MG63 (cell line): ENCODE data around the gene RPS15A. TPM values are rescaled to one million over a fixed set of nuclear protein-coding genes. Genes with fewer than 3 reads are reported as not detected.
"Not testable (repeated sequence)": the region's sequence is repeated elsewhere in the genome, so short reads cannot be mapped to it uniquely, and the experiment has no call there.

Experiments
- DNase-seq: peaks from one replicate; pipeline ENCODE4 v3.0.0-alpha.2; 2020
- H3K27me3 ChIP-seq: fragments of 250-450 bp; sonication (Bioruptor Pico); 2 replicates; pipeline ENCODE4 v1.5.1; 2020; ENCODE audit warnings: mild to moderate bottlenecking, moderate library complexity
- H3K36me3 ChIP-seq: fragments of 250-450 bp; sonication (Bioruptor Pico); 2 replicates; pipeline ENCODE4 v1.5.1; 2020; ENCODE audit warnings: mild to moderate bottlenecking, moderate library complexity
- H3K4me3 ChIP-seq: fragments of 250-450 bp; sonication (Bioruptor Pico); 2 replicates; pipeline ENCODE4 v1.5.1; 2020; ENCODE audit warnings: mild to moderate bottlenecking, moderate library complexity
- H3K9me3 ChIP-seq: fragments of 250-450 bp; sonication (Bioruptor Pico); 2 replicates; pipeline ENCODE4 v1.5.1; 2020; ENCODE audit warnings: mild to moderate bottlenecking, moderate library complexity
- total RNA-seq: library from RNA; depleted of rRNA; stranded (reverse); fragments of >200 nt; shearing (Covaris generic); gene quantifications from 2 replicates; pipeline ENCODE4 v1.2.3, GENCODE V29; 2014; ENCODE audit warnings: low replicate concordance

RPS15A gene
- total RNA-seq, 1 experiment from 2014 or later: 1,993 TPM

DNA sequence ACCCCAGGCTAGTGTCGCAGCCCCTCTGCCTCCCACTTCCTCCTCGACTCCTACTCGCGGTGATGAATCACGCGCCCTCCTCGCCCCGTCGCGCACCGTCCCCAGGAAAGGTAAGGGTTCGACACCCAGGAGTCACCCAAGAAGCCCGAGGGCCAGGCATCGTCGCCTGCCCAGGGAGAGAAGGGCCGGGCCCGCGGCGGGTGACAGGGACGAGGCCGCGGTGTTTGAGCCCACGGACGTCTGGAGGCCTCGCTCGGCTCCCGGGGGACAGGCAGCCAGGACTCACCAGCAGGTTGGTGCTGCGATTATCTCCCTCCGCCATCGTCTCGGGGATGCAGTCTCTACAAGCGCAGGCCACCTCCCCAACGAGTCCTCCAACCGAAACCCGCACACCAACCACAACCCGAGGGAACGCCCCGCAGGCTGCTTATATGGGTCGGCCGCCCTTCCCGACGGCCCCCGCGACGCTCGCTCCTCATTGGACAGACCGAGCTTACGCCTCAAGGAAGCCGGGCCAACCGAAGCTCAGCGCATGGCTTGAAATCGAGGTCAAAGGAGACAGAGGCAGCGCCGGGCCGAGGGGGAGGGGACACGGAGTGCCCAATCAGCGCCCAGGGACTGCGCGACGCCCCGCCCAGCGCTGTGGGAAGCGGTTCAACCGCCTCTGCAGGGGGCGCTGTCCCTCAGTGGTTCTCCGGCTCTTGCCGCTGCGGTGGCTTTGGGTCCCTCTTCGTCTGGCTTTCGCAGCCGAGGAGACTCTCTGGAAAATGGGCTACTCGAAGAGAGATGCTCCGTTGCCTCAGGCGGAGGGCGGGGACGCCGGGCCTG, 11.2 kb upstream of the RPS15A start, which contains the start of gene ARL6IP1:
Gene ARL6IP1 (minus strand): TSS at position 405 of the 828 bp plus-strand sequence. CDS start 83 bp downstream, at position 322.
- Histone ChIP-seq H3K36me3 (peaks cover 56% of the 10 kb centered on the region), H3K9me3 (no peaks in the 10 kb centered on the region), H3K27me3 (no peaks in the 10 kb centered on the region), H3K4me3 (peak within 1 kb of the TSS; percentile 98)
- DNase-seq: peak; percentile 100

DNA sequence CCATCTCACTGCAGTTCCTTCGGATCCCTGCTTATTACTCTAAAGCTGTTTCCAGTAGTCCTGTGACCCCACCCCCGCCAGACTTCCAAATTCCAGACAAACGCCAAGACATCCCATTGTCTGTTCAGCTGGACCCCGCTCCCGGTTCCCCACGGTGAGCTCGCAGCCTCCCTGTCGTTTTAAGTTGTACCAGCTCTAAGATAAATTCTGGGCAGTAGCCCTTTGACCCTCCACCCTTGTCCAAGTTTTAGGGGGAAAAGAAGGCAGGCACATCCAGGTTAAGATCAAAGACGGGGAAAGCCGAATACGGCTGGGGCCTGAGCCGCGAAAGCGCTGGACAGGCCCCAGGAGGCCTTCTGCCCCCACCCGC, 10.6 kb upstream of the RPS15A start:
- Histone ChIP-seq H3K36me3 (peaks cover 61% of the 10 kb centered on the region), H3K27me3 (no peaks in the 10 kb centered on the region), H3K9me3 (no peaks in the 10 kb centered on the region), H3K4me3 (peak overlapping the region; percentile 98)
- peak; percentile 46 for DNase-seq

DNA sequence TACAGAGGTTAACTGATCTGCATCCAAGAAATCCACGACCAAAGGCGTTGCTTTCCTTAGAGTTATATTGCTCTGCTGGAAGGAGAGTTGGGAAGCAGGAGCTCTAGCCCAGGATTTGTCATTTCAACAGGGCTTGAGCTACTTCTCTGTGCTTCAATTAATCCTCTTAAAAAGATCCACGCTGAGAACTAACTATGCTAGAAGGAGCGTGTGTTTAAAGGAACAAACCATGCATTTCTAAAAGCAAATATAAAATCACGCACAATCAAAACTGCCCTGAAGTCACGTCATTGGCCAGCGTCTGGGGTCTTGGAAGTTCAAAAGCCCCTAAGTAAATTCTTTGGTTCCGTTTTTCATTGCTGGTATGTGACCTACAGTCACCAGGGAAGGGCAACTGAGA, 10.2 kb upstream of the RPS15A start:
- H3K4me3 ChIP-seq: peak overlapping the region; percentile 98
- H3K36me3 ChIP-seq: peaks cover 63% of the 10 kb centered on the region
- no peak for DNase-seq
- no peaks in the 10 kb centered on the region for H3K9me3 ChIP-seq
- H3K27me3 ChIP-seq: no peaks in the 10 kb centered on the region

DNA sequence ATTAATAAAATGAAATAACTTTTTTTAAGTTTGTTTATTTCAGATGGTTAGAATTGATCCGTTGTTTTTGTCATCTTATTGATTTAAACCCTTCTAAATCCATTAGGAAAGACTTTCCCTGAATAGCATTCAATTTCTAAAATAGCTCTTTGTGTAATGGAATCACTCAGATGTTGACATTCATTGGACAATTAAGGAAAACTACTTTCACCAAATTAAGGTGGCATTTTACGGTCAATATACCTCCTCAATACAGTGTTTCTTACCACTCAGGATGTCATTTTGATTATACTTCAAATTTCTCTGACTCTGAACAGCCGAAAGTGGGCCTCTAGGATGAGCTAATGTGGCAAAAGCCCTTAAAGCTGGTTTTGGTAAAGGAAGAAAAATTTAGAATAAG, 9.4 kb upstream of the RPS15A start:
- H3K9me3 ChIP-seq: no peaks in the 10 kb centered on the region
- peak overlapping the region; percentile 98 for H3K4me3 ChIP-seq
- H3K36me3 ChIP-seq: peaks cover 58% of the 10 kb centered on the region
- no peaks in the 10 kb centered on the region for H3K27me3 ChIP-seq
- DNase-seq: no peak

DNA sequence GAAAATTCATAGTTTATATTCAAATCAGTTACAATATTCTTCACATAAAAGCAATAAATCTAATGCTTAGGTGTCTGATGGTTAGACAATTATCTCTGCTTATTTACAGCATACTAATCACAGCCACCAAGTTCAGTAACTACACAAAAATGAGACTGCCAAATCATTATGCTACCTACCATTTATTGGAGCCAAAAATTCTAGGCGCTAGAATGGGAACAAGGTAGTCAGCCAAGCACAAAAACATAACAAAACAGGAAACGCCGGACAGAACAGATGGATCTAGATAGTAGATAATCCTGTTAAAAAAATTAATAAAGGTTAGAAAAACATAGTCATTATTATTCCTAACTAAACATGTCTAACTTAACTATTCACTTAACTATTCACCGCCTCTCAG, 7.6 kb upstream of the RPS15A start:
- no peak for DNase-seq
- H3K27me3 ChIP-seq: no peaks in the 10 kb centered on the region
- H3K9me3 ChIP-seq: no peaks in the 10 kb centered on the region
- 0 out of 2 replicates have a peak overlapping the region, but pooled peaks have one; percentile 98 for H3K4me3 ChIP-seq
- H3K36me3 ChIP-seq: peaks cover 73% of the 10 kb centered on the region

DNA sequence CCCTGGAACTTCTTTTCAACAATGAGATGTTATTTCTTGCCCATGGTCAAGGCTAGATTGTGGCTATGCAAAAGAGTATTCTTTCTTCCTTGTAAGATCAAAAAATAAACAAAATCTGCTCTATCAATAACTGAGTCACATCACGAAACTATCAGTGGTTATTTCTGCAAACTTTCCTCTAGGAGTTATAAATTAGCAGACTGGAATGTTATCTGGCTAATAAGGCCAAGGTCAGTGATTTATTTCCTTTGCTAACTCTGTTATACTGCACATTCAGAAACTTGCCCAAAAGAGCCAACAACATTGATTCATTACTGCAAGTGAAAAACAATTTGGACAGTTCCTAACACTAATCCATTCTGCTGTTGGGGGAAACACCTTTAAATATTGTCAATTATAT, 6.2 kb upstream of the RPS15A start:
- no peak for DNase-seq
- Histone ChIP-seq H3K27me3 (no peaks in the 10 kb centered on the region), H3K36me3 (peaks cover 83% of the 10 kb centered on the region), H3K9me3 (no peaks in the 10 kb centered on the region), H3K4me3 (no peak overlapping the region)

DNA sequence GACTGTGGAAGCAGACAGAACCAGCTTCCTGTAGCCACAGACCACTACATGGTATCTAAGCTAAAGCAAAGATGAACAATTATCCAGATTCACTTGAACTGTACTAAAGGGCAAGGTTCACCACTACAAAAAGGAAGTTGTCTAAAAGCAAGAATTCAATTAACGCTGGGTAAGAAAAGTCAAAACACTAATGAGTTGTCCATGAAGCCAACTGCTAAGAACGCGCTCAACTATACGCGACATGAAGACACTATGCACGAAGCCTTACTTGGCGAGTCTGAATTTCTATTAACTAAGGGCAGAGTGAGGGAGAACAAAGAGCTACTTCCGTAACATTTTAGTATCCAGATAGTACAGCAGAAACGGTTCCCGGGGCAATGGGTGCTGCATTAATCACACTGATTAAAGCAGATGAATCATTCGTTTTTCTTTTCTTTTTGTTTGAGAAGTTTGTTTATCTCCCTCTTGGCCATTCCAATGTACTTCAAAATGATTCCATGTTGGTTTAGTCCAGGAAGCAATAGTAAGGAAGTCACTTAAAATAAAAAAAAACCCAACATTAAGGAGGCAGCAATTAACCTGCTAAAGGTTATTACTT, 2.8 kb upstream of the RPS15A start:
- DNase-seq: no peak
- H3K9me3 ChIP-seq: no peaks in the 10 kb centered on the region
- H3K36me3 ChIP-seq: peaks cover 88% of the 10 kb centered on the region
- H3K27me3 ChIP-seq: no peaks in the 10 kb centered on the region
- H3K4me3 ChIP-seq: no peak overlapping the region

DNA sequence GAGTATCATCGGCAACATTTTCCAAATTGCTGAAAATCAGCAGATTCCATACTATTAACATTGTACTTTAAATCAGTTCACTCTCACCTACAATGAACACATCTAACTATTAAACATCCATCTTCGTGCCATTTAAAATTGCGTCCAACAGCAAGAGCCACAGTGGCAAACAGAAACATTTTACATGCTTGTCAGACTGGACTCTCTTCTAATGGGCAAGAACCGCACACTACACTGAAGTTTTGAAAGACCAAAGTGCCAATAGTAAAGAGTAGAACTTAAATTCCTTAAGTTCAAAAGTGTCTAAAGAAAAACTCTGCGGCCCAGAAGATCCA, 652 bp downstream of the RPS15A start:
- no peaks in the 10 kb centered on the region for H3K9me3 ChIP-seq
- H3K27me3 ChIP-seq: no peaks in the 10 kb centered on the region
- peak overlapping the region; percentile 88 for H3K4me3 ChIP-seq
- DNase-seq: no peak
- H3K36me3 ChIP-seq: peaks cover 94% of the 10 kb centered on the region

DNA sequence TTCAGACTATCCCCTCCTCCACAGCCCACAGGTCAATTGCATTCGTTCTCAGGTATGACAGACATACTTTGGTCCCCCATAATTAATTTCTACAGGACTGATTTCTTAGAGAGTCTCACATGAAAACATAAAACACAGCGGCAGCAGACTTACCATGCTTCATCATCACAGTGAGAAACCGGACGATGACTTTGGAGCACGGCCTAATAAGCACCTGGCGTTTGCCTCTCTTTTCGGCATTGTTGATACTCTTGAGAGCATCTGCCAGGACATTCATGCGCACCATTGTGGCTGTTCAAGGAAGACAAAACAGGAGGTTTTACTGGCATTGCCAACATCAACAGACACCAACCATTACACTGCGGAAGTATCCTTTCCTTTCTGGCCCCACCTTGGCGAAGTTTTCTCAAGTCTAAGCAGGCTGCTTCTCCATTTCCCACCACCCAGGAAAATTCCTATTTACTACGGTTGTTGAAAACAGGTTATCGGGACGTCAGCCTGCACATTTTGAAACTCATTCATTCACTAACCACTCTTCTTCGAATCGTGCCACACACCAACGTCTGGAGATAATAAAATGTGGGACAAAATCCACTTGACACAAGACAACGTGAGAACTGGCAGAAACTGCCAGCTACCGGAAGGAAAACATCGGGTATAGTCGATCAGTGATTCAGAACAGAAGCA, 1.2 kb downstream of the RPS15A start:
- Histone ChIP-seq H3K9me3 (no peaks in the 10 kb centered on the region), H3K4me3 (peak overlapping the region; percentile 88), H3K27me3 (no peaks in the 10 kb centered on the region), H3K36me3 (peaks cover 94% of the 10 kb centered on the region)
- peak; percentile 44 for DNase-seq

DNA sequence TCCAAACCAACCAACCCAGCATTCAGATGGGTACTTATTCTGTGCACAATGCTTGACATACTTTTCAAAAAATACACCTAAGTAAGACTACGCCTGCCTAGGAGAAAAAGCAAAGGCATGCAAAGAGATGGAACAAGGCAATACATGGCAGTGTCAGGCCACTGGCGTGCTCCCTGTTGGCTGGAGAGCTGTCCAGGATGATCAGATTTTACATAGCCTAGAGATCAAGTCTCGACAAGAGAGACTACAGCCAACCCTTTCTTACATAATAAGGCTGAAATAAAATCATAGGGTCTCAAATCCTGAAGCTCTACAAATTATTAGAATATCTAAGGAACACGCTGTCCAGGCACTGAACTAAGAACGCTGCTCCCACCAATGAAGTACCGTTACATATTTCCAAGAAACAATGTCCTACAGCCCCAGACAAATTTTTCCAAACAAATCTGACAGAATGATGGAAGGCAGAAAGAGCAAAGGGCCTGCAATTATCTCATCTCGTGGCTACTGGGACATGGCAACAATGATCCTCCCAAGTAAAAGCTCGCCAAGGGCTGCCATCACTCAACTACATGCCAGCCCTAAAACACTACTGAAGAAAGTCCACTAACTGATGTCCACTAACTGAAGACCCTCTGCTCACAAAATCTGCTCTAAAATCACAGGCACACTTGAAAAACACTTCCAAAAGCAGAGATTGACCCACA, 5.1 kb downstream of the RPS15A start:
- DNase-seq: no peak
- H3K36me3 ChIP-seq: peaks cover 83% of the 10 kb centered on the region
- H3K9me3 ChIP-seq: no peaks in the 10 kb centered on the region
- H3K27me3 ChIP-seq: no peaks in the 10 kb centered on the region
- peak overlapping the region; percentile 88; the same call in 1 of the 2 replicates for H3K4me3 ChIP-seq

DNA sequence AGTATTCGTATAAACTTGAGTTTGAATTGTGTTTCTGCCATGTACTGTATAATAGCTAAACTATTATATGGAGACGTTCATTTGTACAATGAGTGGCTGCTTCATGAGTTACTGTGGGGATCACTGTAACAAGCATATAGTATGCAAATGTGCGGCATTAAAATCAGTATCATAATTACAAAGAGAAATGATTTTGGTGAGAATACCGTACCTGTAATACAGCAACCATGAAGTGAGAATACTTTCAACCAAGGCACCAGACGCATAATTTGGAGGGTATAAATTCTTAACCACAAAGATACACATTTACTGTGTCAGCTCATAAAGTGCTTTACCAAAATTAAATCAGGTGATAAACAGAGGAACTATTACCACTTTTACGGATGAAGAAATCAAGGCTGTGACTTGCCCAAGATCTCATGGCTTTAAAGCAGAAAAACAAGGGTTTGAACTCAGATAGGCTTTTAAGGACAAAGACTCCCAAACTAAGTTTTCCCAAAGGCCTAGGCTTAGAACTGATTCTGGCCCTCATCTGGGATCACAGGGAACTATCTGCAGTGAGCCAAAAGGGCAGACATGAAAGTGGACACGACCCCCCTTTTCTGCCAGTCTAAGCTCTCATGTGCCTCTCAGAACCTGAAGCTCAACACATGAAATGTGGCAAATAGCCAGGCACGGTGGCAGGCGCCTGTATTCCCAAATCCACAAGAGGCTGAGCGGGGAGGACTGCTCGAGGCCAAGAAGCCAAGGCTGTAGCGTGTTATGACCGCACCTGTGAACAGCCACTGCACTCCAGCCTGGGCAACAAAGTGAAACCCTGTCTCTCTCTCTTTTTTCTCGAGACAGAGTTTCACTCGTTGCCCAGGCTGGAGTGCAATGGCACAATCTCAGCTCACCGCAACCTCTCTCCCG, 6.4 kb downstream of the RPS15A start:
- Histone ChIP-seq H3K36me3 (peaks cover 73% of the 10 kb centered on the region), H3K27me3 (no peaks in the 10 kb centered on the region), H3K9me3 (no peaks in the 10 kb centered on the region), H3K4me3 (no peak overlapping the region)
- DNase-seq: no peak

DNA sequence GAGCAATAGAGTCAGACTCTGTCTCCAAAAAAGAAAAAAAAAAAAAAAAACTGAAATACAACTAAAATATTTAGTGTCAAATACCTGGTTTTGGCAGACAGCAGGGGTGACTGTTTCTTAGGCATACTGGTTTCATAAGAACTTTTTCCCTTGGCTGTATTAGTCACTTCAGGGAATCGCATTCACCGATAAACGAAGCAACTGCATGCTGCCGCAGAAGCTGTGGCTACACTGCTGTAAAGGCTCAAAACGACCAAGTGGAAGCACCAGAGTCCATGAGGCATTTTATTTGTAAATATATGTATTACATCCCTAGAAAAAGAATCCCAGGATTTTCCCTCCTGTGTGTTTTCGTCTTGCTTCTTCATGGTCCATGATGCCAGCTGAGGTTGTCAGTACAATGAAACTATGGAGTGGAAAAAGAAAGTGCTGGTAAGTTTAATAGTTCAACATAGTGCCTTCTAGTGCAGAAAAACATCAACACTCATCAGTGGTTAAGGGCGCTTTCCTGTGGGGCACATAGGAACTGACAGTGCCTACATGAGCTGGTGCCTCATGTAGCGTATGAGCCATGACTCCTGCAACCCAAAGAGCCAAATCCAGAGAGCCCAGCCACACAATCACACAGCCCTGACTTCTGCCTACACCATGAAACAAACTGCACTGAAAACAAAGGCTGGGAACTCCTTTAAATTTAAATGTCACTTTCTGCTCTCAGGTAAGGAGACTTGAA, 7.3 kb downstream of the RPS15A start:
- DNase-seq: no peak
- Histone ChIP-seq H3K36me3 (peaks cover 65% of the 10 kb centered on the region), H3K9me3 (no peaks in the 10 kb centered on the region), H3K27me3 (no peaks in the 10 kb centered on the region), H3K4me3 (no peak overlapping the region)

DNA sequence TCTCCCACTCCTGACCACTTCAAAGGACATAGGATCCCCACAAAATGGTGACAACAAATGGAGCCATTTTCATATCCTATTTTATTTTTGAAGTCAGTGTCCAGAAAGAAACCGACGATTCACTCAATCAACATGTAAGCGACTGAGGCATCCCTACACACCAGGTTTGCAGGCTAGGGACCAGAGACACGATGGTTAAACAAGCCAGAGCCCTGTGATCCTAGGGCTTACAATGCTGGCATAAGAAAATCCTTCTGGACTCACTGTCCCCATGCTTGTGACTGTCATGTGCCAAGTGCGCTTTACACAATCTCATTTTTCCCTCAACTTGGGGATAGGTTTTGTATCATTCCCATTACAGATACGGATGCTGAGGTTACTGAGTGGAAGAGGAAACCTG, 8.9 kb downstream of the RPS15A start:
- H3K36me3 ChIP-seq: peaks cover 51% of the 10 kb centered on the region
- not testable (repeated sequence) for H3K9me3 ChIP-seq, H3K4me3 ChIP-seq, H3K27me3 ChIP-seq, DNase-seq

DNA sequence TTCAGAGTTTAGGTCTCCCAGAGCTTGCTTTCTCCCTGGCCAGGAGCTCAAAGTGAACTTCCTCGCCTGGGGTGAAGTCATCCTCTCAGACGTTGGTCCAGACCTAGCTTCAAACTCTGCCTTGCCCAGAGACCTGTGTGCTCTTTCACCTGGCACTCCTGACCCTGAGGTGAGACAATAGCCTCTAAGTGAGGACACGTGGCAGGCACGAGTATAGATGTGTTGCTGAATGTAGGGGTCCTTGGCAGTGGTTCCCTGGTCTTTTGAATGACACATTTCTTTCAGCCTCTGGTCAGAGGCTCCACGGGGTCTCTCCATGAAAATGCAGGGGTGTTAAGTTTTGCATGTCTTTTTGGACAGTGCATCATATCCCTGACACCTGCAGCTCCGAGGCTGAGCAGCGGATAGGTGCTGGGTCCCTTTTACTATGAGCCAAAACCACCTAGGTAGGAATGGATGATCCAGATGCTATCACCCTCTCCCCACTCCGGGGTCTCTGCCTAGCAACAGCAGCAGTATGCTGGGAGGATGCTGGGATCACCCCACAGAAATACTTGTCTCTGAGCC, 9.6 kb downstream of the RPS15A start:
- not testable (repeated sequence) for H3K9me3 ChIP-seq, H3K4me3 ChIP-seq, DNase-seq, H3K27me3 ChIP-seq
- peaks cover 44% of the 10 kb centered on the region for H3K36me3 ChIP-seq

DNA sequence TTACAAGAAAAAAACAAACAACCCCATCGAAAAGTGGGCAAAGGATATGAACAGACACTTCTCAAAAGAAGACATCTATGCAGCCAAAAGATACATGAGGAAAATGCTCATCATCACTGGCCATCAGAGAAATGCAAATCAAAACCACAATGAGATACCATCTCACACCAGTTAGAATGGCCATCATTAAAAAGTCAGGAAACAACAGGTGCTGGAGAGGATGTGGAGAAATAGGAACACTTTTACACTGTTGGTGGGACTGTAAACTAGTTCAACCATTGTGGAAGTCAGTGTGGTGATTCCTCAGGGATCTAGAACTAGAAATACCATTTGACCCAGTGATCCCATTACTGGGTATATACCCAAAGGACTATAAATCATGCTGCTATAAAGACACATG, 12.5 kb downstream of the RPS15A start:
- not testable (repeated sequence) for H3K9me3 ChIP-seq, H3K27me3 ChIP-seq, H3K4me3 ChIP-seq, DNase-seq
- H3K36me3 ChIP-seq: peaks cover 21% of the 10 kb centered on the region
